ENCODE measurements around the gene SLC17A8.
"Not testable (repeated sequence)": the region's sequence is repeated elsewhere in the genome, so short reads cannot be mapped to it uniquely, and the experiment has no call there.

SLC17A8 gene

GRCh38 chr12:100356644-100357223 lies at the start of gene SLC17A8:
Gene SLC17A8 (plus strand): TSS chr12:100357074. CDS start chr12:100357392, 318 bp downstream.
- no peak for DNase-seq

- DNase-seq, result not testable (repeated sequence)
Measured at GRCh38 chr12:100308138-100308537, 48.7 kb upstream of the SLC17A8 start.

DNA sequence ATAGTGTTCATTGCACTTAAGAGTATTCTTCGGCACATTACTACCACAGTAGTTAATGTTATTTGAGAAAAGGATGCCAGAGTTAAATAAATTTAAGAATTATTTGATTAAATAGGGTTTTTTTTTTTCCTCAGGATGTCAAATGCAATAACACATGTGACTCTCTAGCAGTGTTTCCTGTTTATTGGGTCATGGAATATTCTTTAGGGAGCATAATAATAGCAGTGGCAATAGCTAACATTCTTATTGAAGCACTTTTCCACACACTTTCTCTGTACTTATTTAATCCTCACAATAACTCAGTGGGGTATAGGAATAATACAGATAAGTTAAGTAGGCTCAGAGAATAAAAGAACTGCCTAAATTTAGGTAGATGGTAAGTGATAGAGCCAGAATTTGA lies 45.6 kb upstream of the SLC17A8 start:
- DNase-seq, result no peak

GRCh38 chr12:100317371-100317770 lies 39.5 kb upstream of the SLC17A8 start:
- no peak for DNase-seq

GRCh38 chr12:100324498-100324897 lies 32.4 kb upstream of the SLC17A8 start:
- no peak for DNase-seq

GRCh38 chr12:100326208-100326607 lies 30.7 kb upstream of the SLC17A8 start:
- DNase-seq, result no peak

- DNase-seq, result no peak
Measured at GRCh38 chr12:100329800-100330199, 27.1 kb upstream of the SLC17A8 start.

DNA sequence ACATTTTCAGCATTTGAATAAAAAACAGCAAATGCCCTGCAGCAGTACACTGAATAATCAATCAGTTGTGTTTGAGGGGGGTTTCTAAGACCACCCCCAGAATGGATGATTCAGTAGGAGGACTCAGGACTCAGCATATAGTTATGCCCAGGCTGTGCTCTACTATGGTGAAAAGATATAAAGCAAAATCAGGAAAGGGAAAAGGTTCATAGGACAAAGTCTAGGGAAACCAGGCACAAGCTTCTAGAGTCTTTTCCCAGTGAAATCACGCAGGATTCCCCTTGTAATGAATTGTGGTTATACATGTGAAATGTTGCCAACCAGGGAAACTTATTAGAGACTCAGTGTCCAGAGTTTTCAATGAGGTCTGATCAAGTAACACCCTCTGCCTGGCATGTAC lies 25.0 kb upstream of the SLC17A8 start:
- DNase-seq, result no peak

DNA sequence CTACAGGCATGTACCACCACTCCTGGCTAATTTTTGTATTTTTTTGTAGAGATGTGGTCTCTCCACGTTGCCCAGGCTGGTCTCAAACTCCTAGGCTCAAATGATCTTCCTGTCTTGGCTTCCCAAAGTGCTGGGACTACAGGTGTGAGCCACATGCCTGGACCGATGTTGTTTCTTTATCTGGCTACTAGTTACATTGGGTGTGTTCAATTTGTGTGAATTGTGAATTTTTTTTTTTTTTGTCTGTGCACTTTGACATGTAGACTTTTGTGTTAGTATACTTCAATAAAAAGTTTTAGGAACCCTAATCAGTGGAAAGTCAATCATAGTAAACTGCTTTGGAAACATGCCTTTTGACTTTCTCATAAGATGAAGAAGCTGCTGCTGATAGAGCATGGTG lies 24.0 kb upstream of the SLC17A8 start:
- no peak for DNase-seq

DNA sequence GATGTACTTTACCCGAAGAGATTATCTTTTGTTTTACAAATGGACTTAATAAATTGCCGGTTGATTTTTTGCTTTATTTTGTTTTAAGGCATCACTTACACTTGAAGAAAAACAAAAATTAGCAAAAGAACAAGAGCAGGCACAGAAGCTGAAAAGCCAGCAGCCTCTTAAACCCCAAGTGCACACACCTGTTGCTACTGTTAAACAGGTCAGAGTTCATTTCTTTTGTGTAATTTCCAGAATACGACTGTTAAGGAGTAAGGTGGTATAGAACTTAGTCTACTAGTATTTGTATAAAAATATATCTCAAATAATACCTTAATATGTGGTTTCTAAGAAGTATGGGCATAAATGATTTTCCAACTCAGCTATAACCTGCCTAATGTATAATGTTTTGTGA lies 19.6 kb upstream of the SLC17A8 start:
- no peak for DNase-seq

DNA sequence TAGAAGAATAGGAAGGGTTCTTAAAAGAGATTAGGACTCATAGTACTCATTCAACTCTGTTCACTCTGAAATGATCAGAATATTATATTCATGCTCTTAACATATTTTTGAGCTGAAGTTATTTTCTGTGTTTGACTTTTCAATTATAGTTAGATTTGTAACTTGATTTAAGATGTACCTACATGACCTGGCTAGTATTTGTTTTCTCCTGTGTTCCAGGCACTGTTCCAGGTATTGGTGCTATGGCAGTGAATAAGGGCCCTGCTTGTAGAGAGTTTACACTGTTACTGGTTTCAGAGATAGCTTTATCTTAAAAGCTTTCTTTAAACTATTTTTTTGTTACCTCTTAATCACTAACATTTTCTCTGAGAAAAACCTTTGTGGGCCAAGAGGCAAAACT lies 19.1 kb upstream of the SLC17A8 start:
- DNase-seq, result no peak

DNA sequence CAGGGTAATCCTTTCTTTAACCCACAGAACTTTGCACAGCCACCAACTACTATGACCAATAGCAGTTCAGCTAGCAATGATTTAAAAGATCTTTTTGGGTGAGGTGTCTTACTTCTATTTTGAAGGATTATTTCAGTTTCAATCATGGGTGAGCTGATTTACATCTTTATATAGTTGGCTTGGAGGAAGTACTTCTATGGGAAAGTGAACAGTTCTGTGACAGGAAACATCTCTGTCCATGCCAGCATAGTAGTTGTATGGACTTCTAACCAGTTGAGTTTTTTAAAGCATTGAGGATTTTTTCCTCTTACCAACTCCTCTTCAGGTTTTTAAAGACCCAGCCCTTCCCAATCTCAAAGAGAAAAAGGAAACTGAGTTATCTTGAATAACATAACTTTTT lies 17.8 kb upstream of the SLC17A8 start:
- DNase-seq, result no peak

DNA sequence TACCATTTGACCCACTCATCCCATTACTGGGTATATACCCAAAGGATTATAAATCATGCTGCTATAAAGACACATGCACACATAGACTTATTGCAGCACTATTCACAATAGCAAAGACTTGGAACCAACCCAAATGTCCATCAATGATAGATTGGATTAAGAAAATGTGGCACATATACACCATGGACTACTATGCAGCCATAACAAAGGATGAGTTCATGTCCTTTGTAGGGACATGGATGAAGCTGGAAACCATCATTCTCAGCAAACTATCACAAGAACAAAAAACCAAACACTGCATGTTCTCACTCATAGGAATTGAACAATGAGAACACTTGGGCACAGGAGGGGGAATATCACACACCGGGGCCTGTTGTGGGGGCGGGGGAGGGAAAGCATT lies 14.0 kb upstream of the SLC17A8 start:
- DNase-seq, result not testable (repeated sequence)

DNA sequence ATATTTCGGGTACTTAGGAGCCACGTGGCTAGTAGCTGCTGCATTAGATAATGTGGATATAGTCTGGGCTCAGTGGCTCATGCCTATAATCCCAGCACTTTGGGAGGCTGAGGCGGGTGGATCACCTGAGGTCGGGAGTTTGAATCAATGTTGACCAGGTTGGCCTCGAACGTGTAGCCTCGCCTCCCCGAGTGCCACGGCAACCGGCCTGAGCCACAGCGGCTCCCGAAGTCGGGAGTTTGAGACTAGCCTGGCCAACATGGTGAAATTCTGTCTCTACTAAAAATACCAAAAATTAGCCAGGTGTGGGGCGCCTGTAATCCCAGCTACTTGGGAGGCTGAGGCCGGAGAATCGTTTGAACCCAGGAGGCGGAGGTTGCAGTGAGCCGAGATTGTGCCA lies 12.5 kb upstream of the SLC17A8 start:
- DNase-seq, result not testable (repeated sequence)

- no peak for DNase-seq
Measured at GRCh38 chr12:100345020-100345767, 11.7 kb upstream of the SLC17A8 start.

DNA sequence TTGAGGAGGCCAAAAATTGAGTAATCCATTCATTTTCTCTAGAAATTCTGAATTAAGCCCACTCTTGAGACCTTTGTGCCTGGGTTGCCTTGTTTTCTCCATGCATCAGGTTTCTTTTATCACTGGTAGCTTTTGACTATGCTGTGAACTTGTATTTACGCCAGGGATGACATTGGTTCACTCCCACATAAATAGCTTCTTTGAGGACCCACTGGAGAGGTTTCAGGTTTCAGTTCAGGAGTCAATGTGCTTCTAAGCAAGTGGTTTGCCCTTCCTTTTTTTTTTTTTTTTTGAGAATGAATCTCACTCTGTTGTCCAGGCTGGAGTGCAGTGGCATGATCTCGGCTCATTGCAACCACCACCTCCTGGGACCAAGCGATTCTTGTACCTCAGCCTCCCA lies 10.2 kb upstream of the SLC17A8 start:
- DNase-seq, result no peak

- DNase-seq, result no peak
Measured at GRCh38 chr12:100348657-100349454, 8.0 kb upstream of the SLC17A8 start.

GRCh38 chr12:100359248-100359647 lies 2.4 kb downstream of the SLC17A8 start:
- DNase-seq, result no peak

DNA sequence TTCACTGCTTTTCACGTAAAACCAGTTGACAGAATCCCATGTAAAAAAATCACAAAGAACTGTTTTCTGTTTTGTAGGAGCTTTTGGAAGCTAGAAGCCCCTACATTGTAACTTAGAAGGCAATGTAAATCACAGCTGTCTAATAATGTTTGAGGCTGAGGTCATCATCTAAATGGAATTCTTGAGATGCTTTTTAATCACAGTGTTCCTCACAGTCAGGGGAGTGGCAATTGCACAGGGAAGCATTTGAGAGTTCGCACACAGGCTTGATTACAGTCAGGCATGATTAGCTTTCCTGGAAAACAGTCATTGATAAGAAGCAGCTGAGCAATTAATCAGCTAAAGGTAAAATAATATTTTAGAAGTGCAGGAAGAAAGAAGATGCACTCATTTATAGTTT lies 2.9 kb downstream of the SLC17A8 start:
- no peak for DNase-seq

DNA sequence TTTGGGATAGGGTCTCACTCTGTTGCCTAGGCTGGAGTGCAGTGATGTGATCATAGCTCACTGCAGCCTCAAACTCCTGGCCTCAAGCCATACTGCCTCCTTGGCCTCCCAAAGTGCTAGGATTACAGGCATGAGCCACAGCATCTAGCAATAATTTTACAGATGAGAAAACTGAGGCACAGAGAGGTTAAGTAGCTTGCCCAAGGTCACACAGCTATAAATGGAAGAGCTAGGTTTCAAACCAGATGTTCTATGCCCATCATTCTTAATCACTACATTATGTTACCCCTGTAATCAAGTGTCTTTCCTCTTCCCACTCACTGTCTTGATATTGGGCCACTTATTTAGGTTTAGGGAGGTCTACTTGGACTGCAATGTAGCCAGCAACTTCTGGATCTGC lies 3.6 kb downstream of the SLC17A8 start:
- DNase-seq, result no peak

DNA sequence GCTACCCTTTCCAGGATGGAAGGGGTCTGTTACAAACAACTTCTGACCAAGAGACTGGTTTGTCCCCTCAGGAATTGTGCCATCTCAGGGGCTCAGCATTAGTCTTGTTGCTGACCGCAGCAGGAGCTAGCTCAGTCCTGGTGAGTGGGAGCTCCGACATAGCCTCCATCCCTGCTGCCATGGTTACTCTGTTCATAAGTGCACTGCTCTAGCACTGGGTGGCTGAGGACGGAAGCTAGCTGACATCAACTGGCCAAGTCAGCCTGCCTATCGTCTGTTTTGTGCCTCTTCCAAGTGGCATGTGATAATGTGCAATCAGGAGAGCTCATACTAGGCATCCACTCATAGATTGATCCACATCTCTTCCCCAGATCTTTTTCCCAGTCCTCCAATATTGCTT lies 7.5 kb downstream of the SLC17A8 start:
- DNase-seq, result no peak

DNA sequence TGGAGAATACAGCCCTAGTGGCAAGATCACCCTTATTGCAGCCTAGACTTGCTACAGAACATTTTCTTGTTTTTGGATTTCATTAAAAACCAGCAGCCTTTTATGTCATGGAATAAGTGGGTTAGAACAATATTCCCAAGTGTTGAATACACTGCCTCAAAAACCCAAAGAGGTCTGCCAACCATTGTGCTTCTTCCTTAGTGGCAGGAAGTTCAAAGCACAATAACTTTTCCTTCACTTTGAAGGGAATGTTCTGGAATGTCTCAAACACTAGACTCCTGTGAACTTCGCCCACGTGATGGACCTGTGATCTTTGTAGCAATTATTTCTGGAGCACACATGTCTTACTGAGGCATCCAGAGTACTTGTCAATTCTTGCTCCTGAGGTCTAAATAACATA lies 8.5 kb downstream of the SLC17A8 start:
- DNase-seq, result no peak

DNA sequence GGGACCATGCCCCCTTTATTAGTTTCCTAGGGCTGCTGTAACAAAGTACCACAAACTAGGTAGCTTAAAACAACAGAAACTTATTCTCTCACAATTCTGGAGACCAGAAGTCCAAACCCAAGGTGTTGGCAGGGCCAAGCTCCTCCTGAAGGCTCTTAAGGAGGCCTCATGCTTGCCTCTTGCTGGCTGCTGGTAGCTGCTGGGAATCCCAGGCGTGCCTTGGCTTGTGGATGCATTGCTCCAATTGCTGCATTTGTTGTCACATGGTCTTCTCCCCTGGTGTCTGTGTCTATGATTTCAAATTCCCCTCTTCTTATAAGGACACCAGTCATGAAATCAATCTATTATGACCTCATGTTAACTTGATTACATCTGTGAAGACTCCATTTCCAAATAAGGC lies 11.2 kb downstream of the SLC17A8 start:
- DNase-seq, result no peak

DNA sequence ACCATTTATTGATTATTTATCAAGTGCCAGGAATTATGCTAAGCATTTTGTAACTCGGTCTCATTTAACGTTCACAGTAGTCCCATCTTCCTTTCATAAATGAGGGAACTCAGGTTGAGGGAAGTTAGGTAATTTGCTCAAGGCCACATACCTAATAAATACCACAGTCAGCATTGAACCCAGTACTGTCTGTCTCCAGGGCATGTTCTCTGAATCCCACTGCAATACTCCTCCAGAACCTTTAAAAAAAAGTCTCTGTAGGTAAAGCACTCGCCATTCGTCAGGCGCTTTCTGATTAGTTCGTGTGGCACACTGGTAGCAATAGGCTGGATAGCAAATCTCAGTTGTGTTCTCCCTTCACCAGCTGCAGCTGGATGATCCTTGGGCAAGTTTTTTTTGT lies 14.3 kb downstream of the SLC17A8 start:
- DNase-seq, result no peak
